IMR-90 (cell line): ENCODE measurements around the gene TLNRD1. TPM values are rescaled to one million over a fixed set of nuclear protein-coding genes. Genes with fewer than 3 reads are reported as not detected.

ENCODE experiments used
- ATAC-seq: fragments of 200-7000 bp; cut with Tn5 transposase; 2 replicates; pipeline ENCODE4 v1.9.1; 2020; ENCODE audit warnings: low read depth, mild to moderate bottlenecking, moderate library complexity
- BruUV-seq: library from RNA; stranded (reverse); fragments of 400-500 nt; replicated peaks from 2 replicates; lab custom pipeline; 2021; lab: Mats Ljungman, UMichigan
- CTCF ChIA-PET: fragments of 300-600 bp; formaldehyde crosslinking; extraction: SDS; loops from one replicate; lab custom pipeline; 2021; ENCODE audit warnings: antibody characterized with exemption; lab: Yijun Ruan, JAX
- POLR2A ChIA-PET: fragments of 300-600 bp; sonication (Branson Sonifier 250); formaldehyde crosslinking; loops from one replicate; lab custom pipeline; 2022; ENCODE audit warnings: antibody characterized with exemption; ENCODE audit not compliant: unreplicated experiment; lab: Charles Lee
- DNase-seq: peaks from one replicate; pipeline ENCODE4 v3.0.0; 2013
- H2AFZ ChIP-seq: replicated peaks from 2 replicates; pipeline ENCODE3; 2013; ENCODE audit warnings: low read length, mild to moderate bottlenecking; ENCODE audit not compliant: poor library complexity
- H2AK5ac ChIP-seq: 2 replicates; pipeline ENCODE4 v1.6.1; 2013; ENCODE audit warnings: low read depth, low read length, inconsistent platforms
- H2AK9ac ChIP-seq: replicated peaks from 2 replicates; pipeline ENCODE3; 2013; ENCODE audit warnings: mild to moderate bottlenecking, low read depth, low read length, moderate library complexity; ENCODE audit not compliant: poor library complexity
- H2BK120ac ChIP-seq: 2 replicates; pipeline ENCODE4 v1.6.1; 2013; ENCODE audit warnings: low read depth, low read length, inconsistent platforms
- H2BK15ac ChIP-seq: 3 replicates; pipeline ENCODE4 v1.6.1; 2013; ENCODE audit warnings: low read depth, low read length, inconsistent platforms
- H2BK20ac ChIP-seq: 2 replicates; pipeline ENCODE4 v1.6.1; 2013; ENCODE audit warnings: low read depth, mild to moderate bottlenecking, inconsistent platforms, low read length, moderate library complexity
- H2BK5ac ChIP-seq: 2 replicates; pipeline ENCODE4 v1.6.1; 2013; ENCODE audit warnings: mild to moderate bottlenecking, low read depth, low read length, inconsistent platforms; ENCODE audit not compliant: poor library complexity, severe bottlenecking
- H3K14ac ChIP-seq: replicated peaks from 2 replicates; pipeline ENCODE4 v1.6.1; 2013; ENCODE audit warnings: low read depth, low read length, inconsistent platforms
- H3K18ac ChIP-seq: 2 replicates; pipeline ENCODE4 v1.6.1; 2013; ENCODE audit warnings: low read depth, low read length, control low read depth
- H3K23ac ChIP-seq: 2 replicates; pipeline ENCODE4 v1.6.1; 2013; ENCODE audit warnings: low read depth, low read length, inconsistent platforms
- H3K27ac ChIP-seq: 2 replicates; pipeline ENCODE4 v1.5.1; 2013; ENCODE audit warnings: mild to moderate bottlenecking, control low read depth, low read length; ENCODE audit not compliant: insufficient read depth
- H3K27me3 ChIP-seq: 2 replicates; pipeline ENCODE4 v1.6.1; 2013; ENCODE audit warnings: low read length; ENCODE audit not compliant: control insufficient read depth, insufficient read depth
- H3K36me3 ChIP-seq: 2 replicates; pipeline ENCODE4 v1.6.1; 2013; ENCODE audit warnings: low read length, mixed read lengths; ENCODE audit not compliant: control insufficient read depth, insufficient read depth
- H3K4ac ChIP-seq: 2 replicates; pipeline ENCODE4 v1.6.1; 2013; ENCODE audit warnings: low read depth, low read length, inconsistent platforms
- H3K4me1 ChIP-seq: 2 replicates; pipeline ENCODE4 v1.6.1; 2013; ENCODE audit warnings: low read length, mixed read lengths; ENCODE audit not compliant: control insufficient read depth, insufficient read depth
- H3K4me2 ChIP-seq: 2 replicates; pipeline ENCODE4 v1.6.1; 2013; ENCODE audit warnings: low read depth, mild to moderate bottlenecking, control low read depth, low read length, moderate library complexity
- H3K4me3 ChIP-seq: 2 replicates; pipeline ENCODE4 v1.5.1; 2013; ENCODE audit warnings: low read depth, mild to moderate bottlenecking, control low read depth, low read length, moderate library complexity; ENCODE audit not compliant: insufficient read depth
- H3K56ac ChIP-seq: 2 replicates; pipeline ENCODE4 v1.6.1; 2013; ENCODE audit warnings: low read length, inconsistent platforms; ENCODE audit not compliant: insufficient read depth; ENCODE audit errors: extremely low read depth
- H3K79me1 ChIP-seq, 2 experiments: 2 replicates each; pipeline ENCODE4 v1.6.1; 2013; ENCODE audit warnings: low read length in 2 of 2, inconsistent platforms in 1 of 2, low read depth in 1 of 2
- H3K9ac ChIP-seq: 2 replicates; pipeline ENCODE4 v1.6.1; 2013; ENCODE audit warnings: low read depth, low read length, control low read depth
- H3K9me1 ChIP-seq: 2 replicates; pipeline ENCODE4 v1.6.1; 2013; ENCODE audit warnings: low read length, inconsistent platforms; ENCODE audit not compliant: insufficient read depth
- H3K9me3 ChIP-seq: 2 replicates; pipeline ENCODE4 v1.6.1; 2013; ENCODE audit warnings: low read length; ENCODE audit not compliant: control insufficient read depth, insufficient read depth
- H4K20me1 ChIP-seq: 2 replicates; pipeline ENCODE4 v1.6.1; 2013; ENCODE audit warnings: low read length, inconsistent platforms; ENCODE audit not compliant: insufficient read depth
- H4K5ac ChIP-seq: 2 replicates; pipeline ENCODE4 v1.6.1; 2013; ENCODE audit warnings: mild to moderate bottlenecking, low read depth, low read length, control low read depth
- H4K8ac ChIP-seq, 2 experiments: 2 replicates each; pipeline ENCODE4 v1.6.1; 2013; ENCODE audit warnings: low read depth in 2 of 2, low read length in 2 of 2, control low read depth in 1 of 2, inconsistent platforms in 1 of 2
- H4K91ac ChIP-seq: 2 replicates; pipeline ENCODE4 v1.6.1; 2013; ENCODE audit warnings: low read depth, low read length, inconsistent platforms; ENCODE audit not compliant: insufficient read depth
- BHLHE40 ChIP-seq: fragments of 150-350 bp; IDR thresholded peaks from 2 replicates; pipeline ENCODE4 v1.6.1; 2016; ENCODE audit warnings: mild to moderate bottlenecking, low read depth, low read length
- CEBPB ChIP-seq: IDR thresholded peaks from 2 replicates; pipeline ENCODE4 v1.6.1; 2012; ENCODE audit warnings: low read depth, low read length, improper control_type of control experiment
- CHD1 ChIP-seq: IDR thresholded peaks from 2 replicates; pipeline ENCODE4 v1.6.1; 2012; ENCODE audit warnings: low read depth, low read length, improper control_type of control experiment
- CTCF ChIP-seq: conservative IDR thresholded peaks from 2 replicates; pipeline ENCODE4 v1.5.1; 2012; ENCODE audit warnings: mild to moderate bottlenecking, low read depth, low read length, improper control_type of control experiment
- MAFK ChIP-seq: IDR thresholded peaks from 2 replicates; pipeline ENCODE4 v1.6.1; 2012; ENCODE audit warnings: low read depth, low read length, improper control_type of control experiment
- MAZ ChIP-seq: IDR thresholded peaks from 2 replicates; pipeline ENCODE4 v1.6.1; 2012; ENCODE audit warnings: low read depth, mild to moderate bottlenecking, low read length, improper control_type of control experiment, moderate library complexity, borderline replicate concordance
- RCOR1 ChIP-seq: IDR thresholded peaks from 2 replicates; pipeline ENCODE4 v1.6.1; 2012; ENCODE audit warnings: mild to moderate bottlenecking, low read length, improper control_type of control experiment; ENCODE audit not compliant: insufficient replicate concordance
- RFX5 ChIP-seq: IDR thresholded peaks from 2 replicates; pipeline ENCODE4 v1.8.0; 2012; ENCODE audit warnings: low read depth, mild to moderate bottlenecking, low read length, moderate library complexity
- SMC3 ChIP-seq: fragments of 150-350 bp; IDR thresholded peaks from 2 replicates; pipeline ENCODE4 v1.6.1; 2016; ENCODE audit warnings: low read depth, mild to moderate bottlenecking, antibody characterized with exemption, low read length, moderate library complexity
- USF2 ChIP-seq: fragments of 150-350 bp; IDR thresholded peaks from 2 replicates; pipeline ENCODE4 v1.6.1; 2017; ENCODE audit warnings: mild to moderate bottlenecking, antibody characterized with exemption, low read length, low read depth
- WGBS, 2 experiments: methylation state at CpG; one replicate each; pipeline versions ENCODE4 v1.1.5 to v1.1.7; 2013; ENCODE audit warnings: missing lambda C conversion rate in 2 of 2; ENCODE audit not compliant: insufficient read length in 1 of 2; ENCODE audit errors: extremely low coverage in 2 of 2; 5-methylcytosine and 5-hydroxymethylcytosine counted together
- dilution Hi-C: fragments of 300-500 bp; cut with HindIII; formaldehyde crosslinking; loops from one replicate; pipeline ENCODE4 v1.14.3; 2018; ENCODE audit warnings: low sequenced_read_pairs; ENCODE audit not compliant: unreplicated experiment
- in situ Hi-C: fragments of 300-500 bp; cut with MboI; formaldehyde crosslinking; loops from 3 replicates; pipeline ENCODE4 v1.14.3; 2019; ENCODE audit warnings: low sequenced_read_pairs, inconsistent platforms, mixed read lengths
- intact Hi-C: fragments of 100-400 bp; cut with micrococcal nuclease; formaldehyde crosslinking; loops from 2 replicates; pipeline ENCODE4 v1.10.0; 2022
- polyA plus RNA-seq, 3 experiments: library from polyadenylated mRNA; depleted of rRNA; stranded (reverse); fragments of >200 nt; gene quantifications; 2 replicates each; pipeline ENCODE4 v1.2.3, GENCODE V29; 2012; ENCODE audit warnings: low replicate concordance in 1 of 3
- total RNA-seq: library from RNA; depleted of rRNA; stranded (reverse); fragments of >200 nt; gene quantifications from 2 replicates; pipeline ENCODE4 v1.2.3, GENCODE V29; 2012

Gene TLNRD1
- total and polyA plus RNA-seq, 2 of the 4 experiments (the other 2 are of a cell fraction) = 2.2 to 6.8 TPM

- Histone ChIP-seq H2BK120ac (no peak overlapping the region), H3K9me1 (peaks cover 13% of the 10 kb centered on the region), H2BK15ac (no peak overlapping the region), H3K4me1 (peaks cover 5% of the 10 kb centered on the region), H2AK5ac (no peak overlapping the region), H3K18ac (no peak overlapping the region), H4K5ac (no peak overlapping the region), H2AK9ac (no peak overlapping the region), H4K91ac (no peak overlapping the region), H2BK20ac (no peak overlapping the region), H3K14ac (no peak overlapping the region), H2AFZ (no peak overlapping the region), H3K56ac (no peak overlapping the region), H3K23ac (no peak overlapping the region), H3K9me3 (no peaks in the 10 kb centered on the region), H3K36me3 (peaks cover 13% of the 10 kb centered on the region), H3K4me2 (no peak overlapping the region), H3K4ac (no peak overlapping the region), H3K79me1 (peaks cover 27 to 74% of the 10 kb centered on the region in 2 experiments), H4K8ac (no peak overlapping the region), H3K9ac (no peak overlapping the region), H2BK5ac (no peak overlapping the region), H3K4me3 (no peak overlapping the region), H4K20me1 (peaks cover 16% of the 10 kb centered on the region; the same call in 1 of the 2 replicates), H3K27ac (no peak overlapping the region), H3K27me3 (no peaks in the 10 kb centered on the region)
- ChIA-PET POLR2A (no interaction called here), CTCF (no interaction called here)
- in situ Hi-C loops = no loop called here
- dilution Hi-C loops = no loop called here
- BruUV-seq = no TSS peak
- no peak for DNase-seq
- TF ChIP-seq MAZ = no peak
- TF ChIP-seq SMC3 = no peak
- no peak for TF ChIP-seq CEBPB
- no peak for TF ChIP-seq RFX5
- no peak for TF ChIP-seq BHLHE40
- no peak for TF ChIP-seq MAFK
- no peak for TF ChIP-seq CTCF
- no peak for TF ChIP-seq CHD1
- no peak for TF ChIP-seq USF2
- TF ChIP-seq RCOR1 = no peak
- intact Hi-C loops = no loop called here
- no CpG with 5 or more reads among the region's 5 CpGs for WGBS, 2 experiments
- no peak for ATAC-seq
Measured at GRCh38 chr15:80982839-80983238, 17.9 kb upstream of the TLNRD1 start.
